ENCODE measurements around the gene LRRC45.

Gene LRRC45

DNA sequence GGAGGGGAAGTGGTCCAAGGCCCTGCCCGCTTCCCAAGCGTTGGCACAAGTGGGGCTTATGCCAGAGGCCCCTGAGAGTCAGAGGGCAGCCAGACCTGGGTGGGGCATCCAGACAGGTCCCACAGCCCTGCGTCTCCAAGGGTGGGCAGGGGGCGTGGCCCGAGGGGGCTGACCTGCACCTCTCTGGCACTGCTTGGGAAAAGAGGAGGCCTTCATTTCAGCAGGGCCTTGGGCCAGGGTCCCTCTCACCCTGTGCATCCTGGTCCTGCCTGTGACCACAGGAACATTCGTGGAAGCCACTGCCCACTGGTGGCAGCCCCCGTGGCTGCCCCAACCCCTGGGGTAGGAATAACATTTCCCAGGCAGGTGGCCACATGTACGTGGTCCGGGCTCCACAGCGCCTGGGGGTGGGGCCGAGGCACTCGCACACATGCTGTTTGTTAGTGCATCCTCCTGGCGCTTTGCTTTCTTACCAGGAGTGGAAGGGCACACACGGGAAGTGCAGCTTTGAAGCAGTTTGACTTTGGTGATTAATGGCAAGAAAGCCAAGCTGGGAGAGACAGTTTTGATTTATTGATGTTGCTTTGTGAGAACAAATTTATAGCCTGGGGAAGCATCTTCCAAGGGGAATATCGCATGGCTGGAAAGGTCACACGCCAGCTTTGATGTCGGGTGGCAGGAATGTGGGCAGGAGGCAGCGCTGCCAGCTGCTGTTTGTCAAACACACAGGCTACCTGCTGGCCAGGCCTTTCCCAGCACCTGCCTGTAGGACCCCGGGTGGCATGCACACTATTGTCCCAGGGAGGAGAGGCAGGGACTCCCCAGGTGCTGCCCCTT is 4.7 kb upstream of the LRRC45 start:
- H3K27me3 ChIP-seq (ENCODE audit: control insufficient read depth, insufficient read depth, low read length), result no peaks in the 10 kb centered on the region
- H3K4me3 ChIP-seq (ENCODE audit: low read length), result no peak overlapping the region
- no peak overlapping the region for H3K4me2 ChIP-seq (ENCODE audit: low read length)
- no peaks in the 10 kb centered on the region for H3K9me3 ChIP-seq (replicated peaks; ENCODE audit: low read length)
- H3K36me3 ChIP-seq (ENCODE audit: insufficient read depth, low read length), result peaks cover 8% of the 10 kb centered on the region
- H3K9ac ChIP-seq (ENCODE audit: low read depth, low read length), result no peak overlapping the region
- peaks cover 16% of the 10 kb centered on the region for H3K4me1 ChIP-seq (ENCODE audit: control insufficient read depth, insufficient read depth, low read length)

DNA sequence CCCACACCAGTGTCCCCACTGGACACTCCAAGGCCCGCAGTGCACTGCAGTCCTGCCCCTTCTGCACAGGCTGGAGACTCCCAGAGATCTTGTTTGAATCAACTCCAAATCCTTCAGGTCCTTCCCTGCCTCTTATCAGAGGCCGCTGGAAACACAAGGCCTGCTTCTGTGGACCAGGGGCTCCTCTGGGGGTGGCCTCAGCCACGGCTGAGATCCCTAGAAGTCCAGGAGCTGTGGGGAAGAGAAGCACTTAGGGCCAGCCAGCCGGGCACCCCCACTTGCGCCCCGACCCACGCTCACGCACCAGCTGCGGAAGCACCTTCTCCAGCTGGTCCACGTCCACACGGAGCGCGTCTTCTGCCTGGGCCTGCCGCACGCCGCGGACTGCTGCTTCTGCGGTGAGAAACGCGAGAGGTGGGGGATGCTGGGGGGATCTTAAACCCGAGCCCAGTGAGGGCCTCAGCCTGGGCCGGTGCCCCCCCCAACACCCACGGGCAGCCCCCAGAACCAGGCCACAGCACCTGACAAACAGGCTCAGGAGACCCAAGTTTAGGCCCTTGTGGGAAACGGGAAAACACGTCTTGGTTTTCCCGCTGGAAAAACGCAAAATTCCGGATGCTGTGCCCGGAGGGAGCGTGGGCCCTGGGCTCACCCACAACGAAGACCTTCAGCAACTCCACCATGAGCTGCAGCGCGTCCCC is 4.0 kb upstream of the LRRC45 start:
- no peaks in the 10 kb centered on the region for H3K27me3 ChIP-seq (ENCODE audit: control insufficient read depth, insufficient read depth, low read length)
- no peak overlapping the region for H3K4me2 ChIP-seq (ENCODE audit: low read length)
- no peak overlapping the region for H3K9ac ChIP-seq (ENCODE audit: low read depth, low read length)
- H3K4me1 ChIP-seq (ENCODE audit: control insufficient read depth, insufficient read depth, low read length), result peaks cover 22% of the 10 kb centered on the region
- H3K9me3 ChIP-seq (replicated peaks; ENCODE audit: low read length), result no peaks in the 10 kb centered on the region
- no peak overlapping the region for H3K4me3 ChIP-seq (ENCODE audit: low read length)
- peaks cover 8% of the 10 kb centered on the region for H3K36me3 ChIP-seq (ENCODE audit: insufficient read depth, low read length)

DNA sequence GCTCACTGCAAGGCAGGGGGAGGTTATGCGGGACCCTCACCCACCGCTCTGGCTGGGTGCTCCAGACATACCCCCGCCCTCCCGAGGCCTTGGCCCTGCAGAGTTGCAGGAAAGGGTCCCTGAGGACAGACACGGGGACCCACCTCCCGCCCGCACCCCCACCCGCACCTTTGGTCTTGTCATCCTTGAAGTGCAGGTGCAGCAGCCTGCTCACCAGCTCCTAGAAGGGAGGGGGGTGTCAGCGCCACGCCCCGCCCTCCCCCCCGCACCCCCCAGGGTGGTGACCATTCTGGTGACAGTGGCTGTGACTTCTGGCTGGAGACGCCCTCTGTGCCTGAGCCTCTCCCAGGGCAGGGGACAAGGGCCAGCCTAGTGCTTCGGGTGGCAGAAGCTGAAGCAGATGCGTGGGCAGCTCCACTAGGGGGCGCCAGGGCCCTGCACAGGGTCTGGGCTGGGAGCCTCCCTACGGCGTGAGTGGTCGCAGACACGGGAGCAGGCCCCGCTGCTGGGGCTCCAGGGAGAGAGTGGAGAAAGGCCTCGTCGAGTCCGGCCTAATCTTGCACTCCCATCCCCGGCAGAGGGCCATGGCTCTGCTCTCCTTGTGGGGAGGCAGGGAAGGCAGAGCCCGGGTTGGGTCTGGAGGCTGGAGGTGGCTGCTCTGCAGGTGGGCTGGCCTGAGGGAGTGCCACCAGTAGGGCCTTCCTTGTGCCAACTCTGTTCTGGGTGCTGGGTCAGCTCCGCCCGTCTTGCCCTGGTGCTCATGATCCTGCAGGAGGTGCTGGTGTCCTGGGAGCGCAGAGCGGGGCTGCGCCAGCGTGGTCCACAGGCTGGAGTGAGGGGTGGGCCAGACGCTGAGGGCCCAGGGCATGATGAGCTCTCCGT is 3.2 kb upstream of the LRRC45 start:
- Histone ChIP-seq H3K9me3 (replicated peaks; ENCODE audit: low read length) (no peaks in the 10 kb centered on the region), H3K36me3 (ENCODE audit: insufficient read depth, low read length) (peaks cover 8% of the 10 kb centered on the region), H3K4me1 (ENCODE audit: control insufficient read depth, insufficient read depth, low read length) (peaks cover 25% of the 10 kb centered on the region), H3K4me3 (ENCODE audit: low read length) (no peak overlapping the region), H3K27me3 (ENCODE audit: control insufficient read depth, insufficient read depth, low read length) (no peaks in the 10 kb centered on the region), H3K4me2 (ENCODE audit: low read length) (no peak overlapping the region), H3K9ac (ENCODE audit: low read depth, low read length) (no peak overlapping the region)

DNA sequence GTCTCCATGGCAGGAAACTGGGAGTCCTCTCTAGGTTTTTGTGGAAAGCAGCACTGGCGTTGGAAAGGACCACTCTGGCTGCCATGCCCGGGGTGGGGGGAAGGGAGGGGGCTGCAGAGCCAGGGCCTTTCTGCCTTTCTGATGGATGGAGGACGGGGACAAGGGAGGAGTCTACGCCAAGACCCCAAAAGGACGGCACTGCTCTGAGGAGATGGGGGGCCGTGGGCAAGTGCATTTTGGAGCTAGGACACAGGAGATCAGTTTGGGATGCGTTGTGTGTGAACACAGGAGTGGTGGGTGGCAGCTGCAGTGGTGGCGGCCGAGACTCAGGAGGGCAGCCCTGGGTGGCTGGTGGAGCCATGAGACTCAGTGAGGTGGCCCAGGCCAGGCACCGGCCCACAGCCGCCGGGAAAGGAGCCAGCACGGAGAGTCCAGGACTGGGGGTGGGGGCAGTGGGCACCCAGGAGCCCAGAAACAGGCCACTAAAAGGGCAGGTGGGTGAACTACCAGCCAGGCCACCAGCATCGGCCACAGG is 2.5 kb upstream of the LRRC45 start:
- Histone ChIP-seq H3K9ac (ENCODE audit: low read depth, low read length) (no peak overlapping the region), H3K4me1 (ENCODE audit: control insufficient read depth, insufficient read depth, low read length) (peaks cover 25% of the 10 kb centered on the region), H3K4me2 (ENCODE audit: low read length) (peak overlapping the region; percentile 92), H3K4me3 (ENCODE audit: low read length) (no peak overlapping the region), H3K9me3 (replicated peaks; ENCODE audit: low read length) (no peaks in the 10 kb centered on the region), H3K36me3 (ENCODE audit: insufficient read depth, low read length) (peaks cover 8% of the 10 kb centered on the region), H3K27me3 (ENCODE audit: control insufficient read depth, insufficient read depth, low read length) (no peaks in the 10 kb centered on the region)

DNA sequence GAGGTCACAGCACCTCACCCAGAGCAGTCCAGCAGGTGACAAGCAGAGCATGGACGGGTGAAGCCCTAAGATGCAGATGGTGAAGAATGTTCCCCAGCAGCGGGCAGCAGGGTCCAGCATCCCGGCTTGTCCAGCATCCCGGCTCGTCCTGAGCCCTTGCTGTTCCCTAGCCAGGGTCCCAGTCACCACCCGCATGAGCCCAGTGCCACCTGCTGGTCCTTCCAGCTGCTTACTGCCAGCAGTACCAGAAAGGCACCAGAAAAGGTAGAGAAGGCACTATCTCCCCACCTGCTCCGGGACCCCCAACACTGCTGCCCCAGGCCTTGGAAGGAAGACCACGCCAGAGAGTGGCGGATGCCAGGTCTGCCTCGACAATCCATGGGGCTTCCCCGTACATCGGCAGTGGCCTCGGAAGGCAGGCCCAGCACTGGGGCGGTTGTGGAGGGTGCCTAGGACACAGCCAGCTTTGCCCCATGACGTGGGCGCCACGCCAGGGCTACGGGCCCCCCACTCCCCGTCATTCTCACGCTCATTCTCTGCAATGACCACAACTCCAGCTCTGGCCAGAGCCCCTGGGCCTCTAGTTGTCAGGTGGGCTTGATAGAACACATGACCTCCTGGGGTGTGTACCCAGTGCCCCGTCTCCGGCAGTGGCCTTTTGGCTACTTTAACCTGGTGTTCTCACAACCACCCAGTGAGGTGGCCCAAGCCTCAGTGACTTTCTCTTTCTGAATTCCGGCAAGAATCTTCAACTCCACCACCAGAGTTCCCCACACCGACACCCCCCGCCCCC is 1.8 kb upstream of the LRRC45 start:
- Histone ChIP-seq H3K4me1 (ENCODE audit: control insufficient read depth, insufficient read depth, low read length) (peaks cover 25% of the 10 kb centered on the region), H3K36me3 (ENCODE audit: insufficient read depth, low read length) (peaks cover 8% of the 10 kb centered on the region), H3K27me3 (ENCODE audit: control insufficient read depth, insufficient read depth, low read length) (no peaks in the 10 kb centered on the region), H3K4me2 (ENCODE audit: low read length) (peak overlapping the region; percentile 92), H3K9ac (ENCODE audit: low read depth, low read length) (peak overlapping the region; percentile 87), H3K9me3 (replicated peaks; ENCODE audit: low read length) (no peaks in the 10 kb centered on the region), H3K4me3 (ENCODE audit: low read length) (peak overlapping the region; percentile 96)

DNA sequence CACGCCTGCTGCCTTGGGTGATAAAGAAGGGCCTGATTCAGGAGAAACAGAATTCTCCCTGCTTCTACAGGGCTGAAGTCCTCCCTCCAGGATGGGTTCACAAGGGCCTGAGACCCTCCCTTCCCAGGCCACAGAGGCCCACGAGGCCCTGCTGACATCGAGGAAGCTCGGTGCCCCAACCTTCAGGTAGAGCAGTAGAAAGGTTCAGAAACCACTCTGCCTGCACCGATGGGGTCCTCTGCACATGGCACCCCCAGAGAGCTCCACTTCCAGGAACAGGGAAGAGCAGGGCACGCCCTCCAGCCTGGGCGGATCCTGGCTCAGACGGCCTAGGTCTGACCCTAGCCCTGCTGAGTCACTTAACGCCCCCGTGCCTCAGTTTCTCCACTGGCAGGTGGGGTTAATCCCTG is 1.2 kb upstream of the LRRC45 start:
- H3K4me1 ChIP-seq (ENCODE audit: control insufficient read depth, insufficient read depth, low read length), result peaks cover 25% of the 10 kb centered on the region
- peaks cover 8% of the 10 kb centered on the region for H3K36me3 ChIP-seq (ENCODE audit: insufficient read depth, low read length)
- peak overlapping the region; percentile 92 for H3K4me2 ChIP-seq (ENCODE audit: low read length)
- no peaks in the 10 kb centered on the region for H3K9me3 ChIP-seq (replicated peaks; ENCODE audit: low read length)
- H3K9ac ChIP-seq (ENCODE audit: low read depth, low read length), result peak overlapping the region; percentile 87
- H3K4me3 ChIP-seq (ENCODE audit: low read length), result peak overlapping the region; percentile 96
- no peaks in the 10 kb centered on the region for H3K27me3 ChIP-seq (ENCODE audit: control insufficient read depth, insufficient read depth, low read length)

DNA sequence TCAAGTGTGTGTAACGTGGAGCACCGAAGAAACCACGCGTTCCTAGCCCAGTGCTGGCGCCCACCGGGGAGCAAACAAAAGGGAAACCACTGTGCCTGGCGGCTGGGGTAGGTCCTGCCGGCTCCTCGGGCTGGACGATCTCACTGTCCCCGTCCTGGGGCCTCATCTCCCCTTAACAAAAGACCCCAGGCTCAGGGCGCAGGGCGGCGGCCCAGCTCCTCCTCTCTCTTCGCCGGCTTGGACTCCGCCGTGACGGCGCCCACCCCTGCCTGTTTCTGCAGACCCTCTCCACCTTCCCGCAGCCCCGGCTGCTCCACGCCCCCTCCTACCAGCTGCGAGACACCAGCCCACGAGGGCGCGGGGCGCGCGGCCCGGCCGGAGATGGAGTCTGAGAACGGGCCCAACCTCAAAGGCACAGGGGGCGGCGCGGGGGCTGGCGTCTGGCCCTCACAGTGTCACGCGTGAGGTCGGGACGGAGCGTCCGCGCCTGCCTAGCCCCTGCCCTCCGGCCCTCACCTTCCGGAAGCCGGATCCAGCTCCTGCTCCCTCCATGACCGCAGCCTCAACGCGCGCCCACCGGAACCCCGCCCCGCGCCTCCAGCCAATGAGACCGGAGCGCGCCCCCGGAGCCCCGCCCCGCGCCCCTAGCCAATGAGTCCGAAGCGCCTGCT is 660 bp upstream of the LRRC45 start, which contains the start of gene CENPX:
CENPX (minus strand) TSS at position 569 of the 671 bp plus-strand sequence; CDS start at position 552, 17 bp downstream.
- H3K4me1 ChIP-seq (ENCODE audit: control insufficient read depth, insufficient read depth, low read length), result peaks cover 25% of the 10 kb centered on the region
- peak within 1 kb of the TSS; percentile 100 for H3K4me2 ChIP-seq (ENCODE audit: low read length)
- peak within 1 kb of the TSS; percentile 96 for H3K4me3 ChIP-seq (ENCODE audit: low read length)
- no peaks in the 10 kb centered on the region for H3K27me3 ChIP-seq (ENCODE audit: control insufficient read depth, insufficient read depth, low read length)
- H3K36me3 ChIP-seq (ENCODE audit: insufficient read depth, low read length), result peaks cover 8% of the 10 kb centered on the region
- no peaks in the 10 kb centered on the region for H3K9me3 ChIP-seq (replicated peaks; ENCODE audit: low read length)
- peak within 1 kb of the TSS; percentile 87 for H3K9ac ChIP-seq (ENCODE audit: low read depth, low read length)

DNA sequence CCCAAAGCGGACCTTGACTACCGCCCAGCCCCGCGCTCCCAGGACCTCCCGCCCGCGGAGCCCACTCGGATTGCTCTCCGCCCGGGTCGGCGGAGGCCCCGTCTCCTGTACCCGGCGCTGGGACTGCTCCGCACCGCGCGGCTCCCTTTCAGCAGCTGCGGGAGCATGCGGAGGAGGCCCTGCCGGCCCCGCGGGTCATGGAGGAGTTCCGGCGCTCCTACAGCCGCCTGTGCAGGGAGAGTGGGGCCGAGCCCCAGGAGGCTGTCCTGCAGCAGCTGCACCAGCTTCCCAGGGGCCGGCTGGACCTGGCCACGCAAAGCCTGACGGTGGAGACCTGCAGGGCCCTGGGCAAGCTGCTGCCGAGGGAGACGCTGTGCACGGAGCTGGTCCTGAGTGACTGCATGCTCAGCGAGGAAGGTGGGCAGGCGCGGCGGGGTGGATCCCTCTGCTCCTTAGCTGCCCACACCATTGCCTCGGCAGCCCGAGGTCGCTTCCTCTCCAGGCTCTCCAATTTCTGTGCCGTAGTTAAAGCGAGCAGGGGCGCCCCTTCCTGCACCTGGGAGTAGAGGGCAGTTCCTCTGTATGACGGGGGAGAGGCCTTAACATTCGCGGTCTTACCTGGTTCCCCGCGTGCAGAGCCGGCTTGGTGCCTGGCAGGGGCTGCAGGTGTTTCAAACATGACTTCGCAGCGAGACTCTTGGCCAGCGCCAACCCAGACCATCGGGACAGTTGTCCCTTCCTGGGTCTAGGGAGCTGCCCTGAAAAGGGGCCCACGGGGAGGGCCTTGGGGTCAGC is 539 bp downstream of the LRRC45 start:
- H3K9ac ChIP-seq (ENCODE audit: low read depth, low read length), result peak overlapping the region; percentile 77
- no peaks in the 10 kb centered on the region for H3K27me3 ChIP-seq (ENCODE audit: control insufficient read depth, insufficient read depth, low read length)
- H3K4me1 ChIP-seq (ENCODE audit: control insufficient read depth, insufficient read depth, low read length), result peaks cover 25% of the 10 kb centered on the region
- peak overlapping the region; percentile 90 for H3K4me3 ChIP-seq (ENCODE audit: low read length)
- H3K4me2 ChIP-seq (ENCODE audit: low read length), result peak overlapping the region; percentile 100
- H3K36me3 ChIP-seq (ENCODE audit: insufficient read depth, low read length), result peaks cover 6% of the 10 kb centered on the region
- no peaks in the 10 kb centered on the region for H3K9me3 ChIP-seq (replicated peaks; ENCODE audit: low read length)

DNA sequence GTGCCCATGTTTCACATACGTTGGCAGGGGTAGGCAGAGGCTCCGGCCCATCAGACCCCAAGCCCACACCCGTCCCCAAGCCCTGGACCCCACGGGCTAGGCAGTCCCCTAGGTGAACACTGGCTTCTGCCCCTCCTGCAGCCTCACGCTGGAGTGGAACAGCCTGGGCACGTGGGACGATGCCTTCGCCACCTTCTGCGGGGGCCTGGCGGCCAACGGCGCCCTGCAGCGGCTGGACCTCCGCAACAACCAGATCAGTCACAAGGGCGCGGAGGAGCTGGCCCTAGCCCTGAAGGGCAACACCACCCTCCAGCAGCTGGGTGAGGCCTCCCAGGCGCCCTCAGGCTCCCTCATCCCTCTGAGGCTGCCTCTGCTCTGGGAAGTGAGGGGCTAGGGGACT is 1.8 kb downstream of the LRRC45 start:
- Histone ChIP-seq H3K9ac (ENCODE audit: low read depth, low read length) (no peak overlapping the region), H3K4me2 (ENCODE audit: low read length) (no peak overlapping the region), H3K4me1 (ENCODE audit: control insufficient read depth, insufficient read depth, low read length) (peaks cover 25% of the 10 kb centered on the region), H3K36me3 (ENCODE audit: insufficient read depth, low read length) (no peaks in the 10 kb centered on the region), H3K9me3 (replicated peaks; ENCODE audit: low read length) (no peaks in the 10 kb centered on the region), H3K27me3 (ENCODE audit: control insufficient read depth, insufficient read depth, low read length) (no peaks in the 10 kb centered on the region), H3K4me3 (ENCODE audit: low read length) (no peak overlapping the region)
